ENCODE results near the gene CYB5R3. TPM values are rescaled to one million over a fixed set of nuclear protein-coding genes. Genes with fewer than 3 reads are reported as not detected.

The CYB5R3 gene
- polyA plus RNA-seq, 1 of the 3 experiments (the other 2 are of a cell fraction): 106 TPM

GRCh38 chr22:42622061-42622710 is 27.0 kb downstream of the CYB5R3 start (continued):
- no peak for TF ChIP-seq RXRA (IDR thresholded peaks at IDR 0.05; ENCODE audit: borderline replicate concordance, low read depth)
- no peak for TF ChIP-seq NFIC (IDR thresholded peaks at IDR 0.05; ENCODE audit: borderline replicate concordance)
- no peak for TF ChIP-seq SMC3 (IDR thresholded peaks at IDR 0.05; ENCODE audit: low read depth, low read length)
- TF ChIP-seq JUND (IDR thresholded peaks at IDR 0.05): no peak
- no peak for TF ChIP-seq RAD21 (IDR thresholded peaks at IDR 0.05; ENCODE audit: low read length)
- TF ChIP-seq TCF12 (IDR thresholded peaks at IDR 0.05): no peak

DNA sequence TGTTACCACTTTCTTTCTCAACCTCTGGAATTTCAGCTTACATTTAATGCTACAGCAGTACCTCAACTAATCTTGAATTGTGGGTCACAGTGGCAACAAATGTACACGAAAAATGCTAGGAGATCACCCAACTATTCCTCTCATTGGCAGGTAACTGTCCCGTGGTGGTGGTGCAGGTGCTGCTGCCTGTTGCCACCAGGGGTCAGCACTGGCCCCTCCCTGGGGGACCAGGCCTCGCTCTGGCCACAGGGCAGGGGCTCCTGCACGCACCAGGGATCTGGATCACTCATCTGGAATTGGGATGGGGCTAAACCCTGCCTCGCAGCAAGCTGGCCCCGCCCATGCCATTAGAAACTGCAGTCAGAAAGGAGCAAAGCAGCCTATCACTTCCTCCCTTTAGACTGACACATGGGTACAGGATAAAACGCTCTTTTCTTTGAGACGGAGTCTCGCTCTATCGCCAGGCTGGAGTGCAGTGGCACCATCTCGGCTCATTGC is 27.6 kb downstream of the CYB5R3 start:
- Histone ChIP-seq H3K9me2 (no peaks in the 10 kb centered on the region), H4K20me1 (ENCODE audit: insufficient read depth) (no peaks in the 10 kb centered on the region), H3K79me2 (ENCODE audit: insufficient read depth) (no peaks in the 10 kb centered on the region), H3K36me3 (replicated peaks in 1 of 2; ENCODE audit: control insufficient read depth in 1 of 2, insufficient read depth in 2 of 2, low read length in 1 of 2) (peaks cover 0 to 3% of the 10 kb centered on the region in 2 experiments), H3K27me3 (ENCODE audit: insufficient read depth) (no peaks in the 10 kb centered on the region), H3F3A (replicated peaks; ENCODE audit: insufficient read depth) (no peaks in the 10 kb centered on the region), H3K4me3 (ENCODE audit: low read depth in 2 of 2, low read length in 1 of 2) (peak overlapping the region in 1 of 2 experiments; percentile 32; a peak in 1 of 4 replicates), H3K4me2 (0 out of 2 replicates have a peak overlapping the region, but pooled peaks have one; percentile 41), H3K27ac (ENCODE audit: low read depth in 2 of 2, low read length in 1 of 2) (peak overlapping the region in 1 of 2 experiments; percentile 40; a peak in 1 of 4 replicates), H3K4me1 (ENCODE audit: control insufficient read depth in 1 of 2, insufficient read depth in 2 of 2, low read depth in 1 of 2, low read length in 1 of 2) (no peaks in the 10 kb centered on the region; a peak in 1 of 4 replicates), H3K9ac (no peak overlapping the region), H3K9me3 (no peaks in the 10 kb centered on the region), H2AFZ (ENCODE audit: low read depth) (no peak overlapping the region)
- POLR2A ChIA-PET: no interaction called here
- peak; percentile 89 for DNase-seq
- WGBS (ENCODE audit: low lambda C conversion rate): 58% methylated on average over 6 of the region's 11 CpGs
- CTCF ChIA-PET: interaction anchor here (0.7 to 2.0 kb wide), 8 partner anchors 9 to 1525 kb away, joined by 3 to 9 read pairs (median 4); partner anchors contain the start of gene ATP5MGL
- peak; percentile 57 for TF ChIP-seq RAD21 (IDR thresholded peaks at IDR 0.05; ENCODE audit: low read length)
- no peak for TF ChIP-seq RXRA (IDR thresholded peaks at IDR 0.05; ENCODE audit: borderline replicate concordance, low read depth)
- TF ChIP-seq, protein P1, sequence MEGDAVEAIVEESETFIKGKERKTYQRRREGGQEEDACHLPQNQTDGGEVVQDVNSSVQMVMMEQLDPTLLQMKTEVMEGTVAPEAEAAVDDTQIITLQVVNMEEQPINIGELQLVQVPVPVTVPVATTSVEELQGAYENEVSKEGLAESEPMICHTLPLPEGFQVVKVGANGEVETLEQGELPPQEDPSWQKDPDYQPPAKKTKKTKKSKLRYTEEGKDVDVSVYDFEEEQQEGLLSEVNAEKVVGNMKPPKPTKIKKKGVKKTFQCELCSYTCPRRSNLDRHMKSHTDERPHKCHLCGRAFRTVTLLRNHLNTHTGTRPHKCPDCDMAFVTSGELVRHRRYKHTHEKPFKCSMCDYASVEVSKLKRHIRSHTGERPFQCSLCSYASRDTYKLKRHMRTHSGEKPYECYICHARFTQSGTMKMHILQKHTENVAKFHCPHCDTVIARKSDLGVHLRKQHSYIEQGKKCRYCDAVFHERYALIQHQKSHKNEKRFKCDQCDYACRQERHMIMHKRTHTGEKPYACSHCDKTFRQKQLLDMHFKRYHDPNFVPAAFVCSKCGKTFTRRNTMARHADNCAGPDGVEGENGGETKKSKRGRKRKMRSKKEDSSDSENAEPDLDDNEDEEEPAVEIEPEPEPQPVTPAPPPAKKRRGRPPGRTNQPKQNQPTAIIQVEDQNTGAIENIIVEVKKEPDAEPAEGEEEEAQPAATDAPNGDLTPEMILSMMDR (IDR thresholded peaks at IDR 0.05): peak; percentile 69
- TF ChIP-seq RFX5 (IDR thresholded peaks at IDR 0.05; ENCODE audit: low read length): no peak
- no peak for TF ChIP-seq EZH2phosphoT487 (IDR thresholded peaks at IDR 0.05; ENCODE audit: borderline replicate concordance, low read depth)
- peak; percentile 50 for TF ChIP-seq SMC3 (IDR thresholded peaks at IDR 0.05; ENCODE audit: low read depth, low read length)
- TF ChIP-seq, protein P2, sequence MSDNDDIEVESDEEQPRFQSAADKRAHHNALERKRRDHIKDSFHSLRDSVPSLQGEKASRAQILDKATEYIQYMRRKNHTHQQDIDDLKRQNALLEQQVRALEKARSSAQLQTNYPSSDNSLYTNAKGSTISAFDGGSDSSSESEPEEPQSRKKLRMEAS (IDR thresholded peaks at IDR 0.05; ENCODE audit: low read depth): no peak

- H2AFZ ChIP-seq (ENCODE audit: low read depth): no peak overlapping the region
- no peaks in the 10 kb centered on the region for H3K79me2 ChIP-seq (ENCODE audit: insufficient read depth)
- H3K9me2 ChIP-seq: no peaks in the 10 kb centered on the region
- CTCF ChIA-PET: interaction anchor here (2.0 kb wide), 1 partner anchor 20 kb away, joined by 9 read pairs; the partner anchor contains the start of gene ATP5MGL
- DNase-seq: no peak
- no peak overlapping the region for H3K4me2 ChIP-seq
- H4K20me1 ChIP-seq (ENCODE audit: insufficient read depth): no peaks in the 10 kb centered on the region
- H3K4me1 ChIP-seq (ENCODE audit: control insufficient read depth in 1 of 2, insufficient read depth in 2 of 2, low read depth in 1 of 2, low read length in 1 of 2): peaks cover 0 to 5% of the 10 kb centered on the region in 2 experiments; a peak in 2 of 4 replicates
- no peaks in the 10 kb centered on the region for H3K27me3 ChIP-seq (ENCODE audit: insufficient read depth)
- no peak overlapping the region for H3K9ac ChIP-seq
- no peak overlapping the region for H3K4me3 ChIP-seq (ENCODE audit: low read depth in 2 of 2, low read length in 1 of 2)
- no peaks in the 10 kb centered on the region for H3K9me3 ChIP-seq
- peaks cover 5% of the 10 kb centered on the region for H3F3A ChIP-seq (replicated peaks; ENCODE audit: insufficient read depth)
- POLR2A ChIA-PET: no interaction called here
- H3K27ac ChIP-seq (ENCODE audit: low read depth in 2 of 2, low read length in 1 of 2): peak overlapping the region in 1 of 2 experiments; percentile 40; a peak in 1 of 4 replicates
- TF ChIP-seq TAF1 (IDR thresholded peaks at IDR 0.05; ENCODE audit: borderline replicate concordance, low read depth, low read length): no peak
- H3K36me3 ChIP-seq (replicated peaks in 1 of 2; ENCODE audit: control insufficient read depth in 1 of 2, insufficient read depth in 2 of 2, low read length in 1 of 2): no peaks in the 10 kb centered on the region
- WGBS (ENCODE audit: low lambda C conversion rate): 93% methylated on average over 2 of the region's 4 CpGs
These were observed 29.1 kb downstream of the CYB5R3 start for GRCh38 chr22:42620084-42620483.

Data from SK-N-SH (cell line).